ENCODE data around the gene NPEPL1. TPM values are rescaled to one million over a fixed set of nuclear protein-coding genes. Genes with fewer than 3 reads are reported as not detected.

The NPEPL1 gene
- polyA plus RNA-seq, 2 of the 4 experiments (the other 2 are of a cell fraction), result 8.6 to 34.6 TPM

GRCh38 chr20:58745391-58745790 lies 52.8 kb downstream of the NPEPL1 start:
- CTCF ChIA-PET, result no interaction called here
- TF ChIP-seq KDM5A (IDR thresholded peaks at IDR 0.05) (no peak), HMGXB4 (CRISPR knock-in tag; IDR thresholded peaks at IDR 0.05; ENCODE audit: borderline replicate concordance) (no peak), REST (IDR thresholded peaks at IDR 0.05) (no peak), TP53 (CRISPR knock-in tag; IDR thresholded peaks at IDR 0.05) (no peak), MYC (IDR thresholded peaks at IDR 0.05; ENCODE audit: borderline replicate concordance, low read length) (no peak), CBX2 (IDR thresholded peaks at IDR 0.05; ENCODE audit: borderline replicate concordance, low read depth) (no peak), JUN (IDR thresholded peaks at IDR 0.05) (no peak), SMC3 (IDR thresholded peaks at IDR 0.05) (no peak), GATA3 (IDR thresholded peaks at IDR 0.05; ENCODE audit: borderline replicate concordance) (no peak), NFE2L2 (conservative IDR thresholded peaks at IDR 0.05; ENCODE audit: low read length) (no peak), KDM1A (IDR thresholded peaks at IDR 0.05; ENCODE audit: low read depth) (no peak), SREBF2 (IDR thresholded peaks at IDR 0.05) (no peak), CHD4 (IDR thresholded peaks at IDR 0.05; ENCODE audit: borderline replicate concordance) (no peak), BHLHE40 (IDR thresholded peaks at IDR 0.05; ENCODE audit: low read depth, low read length) (no peak), HEYL (CRISPR knock-in tag; IDR thresholded peaks at IDR 0.05) (no peak), EP300 (IDR thresholded peaks at IDR 0.05) (no peak), ELK1 (IDR thresholded peaks at IDR 0.05; ENCODE audit: low read depth, low read length) (no peak)
- ATAC-seq (no peak), DNase-seq (ENCODE audit: low read depth in 1 of 2, low spot score in 1 of 2) (no peak), FAIRE-seq (no peak)
- no peaks in the 10 kb centered on the region for H3K4me1 ChIP-seq
- H3K27ac ChIP-seq, result no peak overlapping the region
- no peak overlapping the region for H3K4me2 ChIP-seq
- no peaks in the 10 kb centered on the region for H3K9me3 ChIP-seq
- POLR2A ChIA-PET, result no interaction called here
- H3K4me3 ChIP-seq, result no peak overlapping the region
- 0% methylated on average over 1 of the region's 1 CpG for WGBS (ENCODE audit: missing lambda C conversion rate)

GRCh38 chr20:58746620-58747019 lies 54.0 kb downstream of the NPEPL1 start:
- FAIRE-seq (no peak), ATAC-seq (no peak), DNase-seq (ENCODE audit: low read depth in 1 of 2, low spot score in 1 of 2) (no peak)
- H3K4me1 ChIP-seq, result no peaks in the 10 kb centered on the region
- TF ChIP-seq E2F6 (IDR thresholded peaks at IDR 0.05; ENCODE audit: borderline replicate concordance, low read depth) (no peak), CHD4 (IDR thresholded peaks at IDR 0.05; ENCODE audit: borderline replicate concordance) (no peak), BCL3 (IDR thresholded peaks at IDR 0.05) (no peak), MYC (IDR thresholded peaks at IDR 0.05; ENCODE audit: borderline replicate concordance, low read length) (no peak), TP53 (CRISPR knock-in tag; IDR thresholded peaks at IDR 0.05) (no peak), ZSCAN20 (CRISPR knock-in tag; IDR thresholded peaks at IDR 0.05) (no peak), CBX2 (IDR thresholded peaks at IDR 0.05; ENCODE audit: borderline replicate concordance, low read depth) (no peak)
- ChIA-PET CTCF (no interaction called here), POLR2A (no interaction called here)
- no peaks in the 10 kb centered on the region for H3K9me3 ChIP-seq
- no peak overlapping the region for H3K27ac ChIP-seq
- 32% methylated on average over 11 of the region's 11 CpGs for WGBS (ENCODE audit: missing lambda C conversion rate)
- no peak overlapping the region for H3K4me2 ChIP-seq
- no peak overlapping the region for H3K4me3 ChIP-seq

Measured in A549 (cell line).